Prostate gland (tissue), 2 donors: ENCODE measurements around the gene PIGK. TPM values are rescaled to one million over a fixed set of nuclear protein-coding genes. Genes with fewer than 3 reads are reported as not detected.

ENCODE experiments used
- DNase-seq: peaks from one replicate; pipeline ENCODE4 v3.0.0-alpha.2; 2019; ENCODE audit warnings: low spot score
- H3K27ac ChIP-seq, 2 donors: fragments of 200-600 bp; sonication (generic); 2 replicates each; pipeline ENCODE4 v1.5.1; 2017 to 2019
- H3K27me3 ChIP-seq: fragments of 200-600 bp; sonication (generic); replicated peaks from 2 replicates; pipeline ENCODE4 v1.5.1; 2019; ENCODE audit not compliant: insufficient read depth
- H3K36me3 ChIP-seq, 2 donors: fragments of 200-600 bp; sonication (generic); 1 replicate in 1 of 2; 2 replicates in 1 of 2; pipeline versions ENCODE4 v1.5.1 to v1.8.1; 2017 to 2019
- H3K4me1 ChIP-seq: fragments of 200-600 bp; sonication (generic); replicated peaks from 2 replicates; pipeline ENCODE4 v1.5.1; 2019
- H3K4me3 ChIP-seq, 2 donors: fragments of 200-600 bp; sonication (generic); 2 replicates each; pipeline ENCODE4 v1.5.1; 2017 to 2019
- H3K9me3 ChIP-seq: fragments of 200-600 bp; sonication (generic); 2 replicates; pipeline ENCODE4 v1.5.1; 2017
- CTCF ChIP-seq, 4 experiments: fragments of 200-600 bp in 2 of 4; fragments of 450-650 bp in 2 of 4; sonication (generic) in 2 of 4; IDR thresholded peaks; 1 replicate in 3 of 4; 2 replicates in 1 of 4; pipeline ENCODE4 v1.5.1; 2016 to 2019; ENCODE audit warnings: antibody characterized with exemption in 4 of 4, mild to moderate bottlenecking in 2 of 4, moderate library complexity in 2 of 4
- POLR2A ChIP-seq: fragments of 450-650 bp; IDR thresholded peaks from one replicate; pipeline ENCODE4 v1.6.1; 2016; ENCODE audit warnings: antibody characterized with exemption, mild to moderate bottlenecking
- POLR2AphosphoS5 ChIP-seq: sonication (generic); formaldehyde crosslinking; IDR thresholded peaks from one replicate; pipeline ENCODE4 v1.6.1; 2017; ENCODE audit warnings: antibody characterized with exemption
- WGBS: methylation state at CpG from one replicate; pipeline ENCODE4 v1.1.5; 2018; 5-methylcytosine and 5-hydroxymethylcytosine counted together
- intact Hi-C: fragments of 100-400 bp; cut with DNase I; formaldehyde crosslinking; loops from one replicate; pipeline ENCODE4 v1.14.2; 2022
- microRNA-seq: library from miRNA; unstranded; fragments of <30 nt; microRNA quantifications from one replicate; pipeline ENCODE4, GENCODE V29; 2016
- small RNA-seq, 2 donors: library from RNA; depleted of rRNA; stranded (forward); fragments of <200 nt; gene quantifications; one replicate each; pipeline ENCODE3, GENCODE V24; 2016
- total RNA-seq, 2 donors: library from RNA; depleted of rRNA; stranded (reverse); fragments of >200 nt; gene quantifications; one replicate each; pipeline ENCODE4 v1.1.0, GENCODE V29; 2016

PIGK gene
- total RNA-seq, 2 donors from 2014 or later: 20.4 to 25.9 TPM

GRCh38 chr1:77040826-77041225 is 178.4 kb downstream of the PIGK start:
- Histone ChIP-seq H3K9me3 (no peaks in the 10 kb centered on the region), H3K27ac (no peak overlapping the region), H3K27me3 (no peaks in the 10 kb centered on the region), H3K4me1 (no peaks in the 10 kb centered on the region), H3K4me3 (no peak overlapping the region), H3K36me3 (no peaks in the 10 kb centered on the region)
- intact Hi-C loops: no loop called here
- DNase-seq: no peak
- 81% methylated on average over 3 of the region's 3 CpGs for WGBS
- TF ChIP-seq CTCF (IDR thresholded peaks at IDR 0.05) (no peak), POLR2AphosphoS5 (no peak), POLR2A (no peak)

GRCh38 chr1:77039739-77040138 is 179.5 kb downstream of the PIGK start:
- H3K36me3 ChIP-seq: no peaks in the 10 kb centered on the region
- DNase-seq: no peak
- H3K9me3 ChIP-seq: no peaks in the 10 kb centered on the region
- 75% methylated on average over 8 of the region's 8 CpGs for whole genome bisulfite sequencing
- H3K27me3 ChIP-seq: no peaks in the 10 kb centered on the region
- H3K27ac ChIP-seq: no peak overlapping the region
- intact Hi-C loops: no loop called here
- TF ChIP-seq POLR2AphosphoS5 (no peak), CTCF (IDR thresholded peaks at IDR 0.05) (no peak), POLR2A (no peak)
- H3K4me3 ChIP-seq: no peak overlapping the region
- H3K4me1 ChIP-seq: no peaks in the 10 kb centered on the region

GRCh38 chr1:77039111-77039510 is 180.1 kb downstream of the PIGK start:
- no peak for DNase-seq
- TF ChIP-seq CTCF (IDR thresholded peaks at IDR 0.05): no peak
- no peak for TF ChIP-seq POLR2A
- no peak for TF ChIP-seq POLR2AphosphoS5
- Histone ChIP-seq H3K27ac (no peak overlapping the region), H3K4me3 (no peak overlapping the region), H3K9me3 (no peaks in the 10 kb centered on the region), H3K36me3 (no peaks in the 10 kb centered on the region), H3K4me1 (no peaks in the 10 kb centered on the region), H3K27me3 (no peaks in the 10 kb centered on the region)
- WGBS: 86% methylated on average over 1 of the region's 1 CpG
- intact Hi-C loops: no loop called here

Small RNAs within 50 kb of the gene (microRNA-seq; reads per million reads assigned to microRNA genes)
- gene MIR7156: not detected

Small RNAs within 50 kb of the gene (small RNA-seq; reads per million reads assigned to genes)
- gene MIR7156: 0 reads per million in 2 donors

Other genes starting within 250 kb of the PIGK start
- gene AK5, start 62.6 kb upstream of the PIGK start, total RNA-seq: 10 to 100 TPM in 1 of 2 donors, 1 to 10 TPM in 1; 3.1 to 20.8 TPM